ENCODE measurements around the gene MAP6D1.
"Not testable (repeated sequence)": the region's sequence is repeated elsewhere in the genome, so short reads cannot be mapped to it uniquely, and the experiment has no call there.

Gene MAP6D1

DNA sequence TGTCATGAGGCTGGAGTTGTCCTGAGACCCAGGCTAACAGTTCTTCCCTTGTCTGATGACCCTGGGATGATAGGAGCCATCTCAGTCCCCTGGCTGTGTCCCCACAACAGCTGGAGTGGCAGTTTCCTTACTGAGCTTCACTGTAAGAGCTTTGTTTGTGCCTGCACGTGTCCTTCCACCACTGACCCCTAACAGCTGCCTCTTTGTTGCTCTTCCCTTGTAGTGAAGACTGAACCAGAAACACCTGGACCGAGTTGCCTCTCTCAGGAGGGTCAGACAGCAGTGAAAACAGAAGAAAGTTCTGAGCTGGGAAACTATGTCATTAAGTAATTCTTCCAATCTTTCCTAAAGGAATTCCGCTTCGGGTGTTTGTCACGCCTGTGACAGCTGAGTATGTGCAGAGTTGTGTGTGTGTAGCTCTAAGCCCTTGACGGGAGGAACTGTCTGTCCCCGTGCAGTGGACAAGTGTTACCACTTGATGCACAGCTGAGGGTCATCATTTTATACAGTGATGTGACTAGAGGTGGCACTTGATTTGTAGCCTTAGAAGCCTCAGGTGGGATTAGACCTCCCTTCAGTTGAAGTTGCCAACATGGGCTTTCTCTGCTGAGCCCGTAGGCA is 25.0 kb downstream of the MAP6D1 start:
- no peak for ATAC-seq (ENCODE audit: low read depth)

DNA sequence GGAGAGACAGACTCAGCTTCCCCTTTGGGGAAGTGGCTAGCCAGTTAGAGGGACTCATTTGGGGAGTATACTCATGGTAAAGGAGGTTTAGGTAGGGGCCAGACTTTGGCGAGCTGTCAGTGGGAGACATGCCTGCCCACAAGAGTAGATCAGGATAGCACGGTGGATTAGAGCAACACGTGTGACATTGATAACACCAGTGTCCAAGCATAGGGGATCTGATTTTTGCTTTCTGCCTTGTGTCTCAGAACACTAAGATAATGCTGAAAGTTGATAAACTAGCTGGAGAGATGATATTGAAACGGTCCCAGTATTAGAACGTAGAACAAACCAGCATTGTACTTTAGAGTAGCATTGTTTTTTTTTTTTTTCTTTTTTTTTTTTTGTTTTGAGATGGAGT is 25.9 kb downstream of the MAP6D1 start:
- Mint-ChIP-seq H3K27me3 (no peaks in the 10 kb centered on the region), H3K27ac (no peak overlapping the region), H3K4me1 (no peaks in the 10 kb centered on the region), H3K9me3 (no peaks in the 10 kb centered on the region), H3K36me3 (peaks cover 34% of the 10 kb centered on the region), H3K4me3 (no peak overlapping the region)
- no peak for DNase-seq (ENCODE audit: low spot score in 2 of 2)
- no peak for ATAC-seq (ENCODE audit: low read depth)

More for the DNA sequence above, 25.0 kb downstream of the MAP6D1 start:
- Mint-ChIP-seq H3K4me1 (no peaks in the 10 kb centered on the region), H3K9me3 (no peaks in the 10 kb centered on the region), H3K27me3 (no peaks in the 10 kb centered on the region), H3K4me3 (no peak overlapping the region), H3K36me3 (peaks cover 37% of the 10 kb centered on the region), H3K27ac (no peak overlapping the region)
- no peak for DNase-seq (ENCODE audit: low spot score in 2 of 2)

DNA sequence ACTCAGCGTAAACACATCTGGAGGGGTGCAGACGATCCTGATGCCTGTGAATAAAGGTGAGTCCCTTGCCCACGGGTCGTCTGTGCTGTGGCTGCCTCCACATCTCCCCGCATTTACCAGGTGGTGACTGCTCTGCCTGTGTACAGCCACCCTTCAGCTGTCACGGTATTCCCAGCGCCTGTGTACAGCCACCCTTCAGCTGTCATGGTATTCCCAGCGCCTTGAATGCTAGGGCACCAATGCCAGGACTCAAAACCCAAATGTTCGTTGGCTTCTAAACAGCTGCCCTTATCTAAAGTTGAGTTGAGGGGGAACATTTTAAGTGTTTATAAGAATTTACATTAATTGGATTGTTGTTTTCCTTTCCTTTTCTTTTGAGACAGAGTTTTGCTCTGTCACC is 27.4 kb downstream of the MAP6D1 start:
- H3K9me3 Mint-ChIP-seq: no peaks in the 10 kb centered on the region
- H3K27ac Mint-ChIP-seq: no peak overlapping the region
- DNase-seq (ENCODE audit: low spot score in 2 of 2): no peak

DNA sequence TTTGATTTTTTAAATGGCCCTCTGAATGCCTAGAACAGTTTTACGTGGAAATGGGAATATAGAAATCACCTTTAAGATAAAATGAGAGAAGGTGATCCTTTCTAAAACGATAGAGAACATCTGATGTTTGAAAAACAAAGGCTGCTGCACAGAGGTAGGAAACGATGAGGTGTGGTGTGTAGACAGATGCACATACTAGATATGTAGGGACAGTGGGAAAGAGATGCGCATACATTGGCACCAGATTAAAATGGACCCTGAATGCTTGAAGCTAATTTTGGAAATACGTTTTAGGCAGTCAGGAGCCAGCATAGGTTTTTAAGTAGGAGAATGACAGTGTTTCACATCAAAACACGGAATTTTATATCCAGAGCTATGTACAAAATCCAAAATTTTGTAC is 29.0 kb downstream of the MAP6D1 start:
- H3K4me1 Mint-ChIP-seq: no peaks in the 10 kb centered on the region
- no peak for DNase-seq (ENCODE audit: low spot score in 2 of 2)
- no peak overlapping the region for H3K27ac Mint-ChIP-seq
- H3K4me3 Mint-ChIP-seq: no peak overlapping the region
- no peaks in the 10 kb centered on the region for H3K27me3 Mint-ChIP-seq
- H3K36me3 Mint-ChIP-seq: peaks cover 28% of the 10 kb centered on the region
- H3K9me3 Mint-ChIP-seq: no peaks in the 10 kb centered on the region
- ATAC-seq (ENCODE audit: low read depth): no peak

More for the DNA sequence above, 27.4 kb downstream of the MAP6D1 start:
- ATAC-seq (ENCODE audit: low read depth): no peak
- H3K4me1 Mint-ChIP-seq: no peaks in the 10 kb centered on the region
- H3K27me3 Mint-ChIP-seq: no peaks in the 10 kb centered on the region
- peaks cover 29% of the 10 kb centered on the region for H3K36me3 Mint-ChIP-seq
- no peak overlapping the region for H3K4me3 Mint-ChIP-seq

DNA sequence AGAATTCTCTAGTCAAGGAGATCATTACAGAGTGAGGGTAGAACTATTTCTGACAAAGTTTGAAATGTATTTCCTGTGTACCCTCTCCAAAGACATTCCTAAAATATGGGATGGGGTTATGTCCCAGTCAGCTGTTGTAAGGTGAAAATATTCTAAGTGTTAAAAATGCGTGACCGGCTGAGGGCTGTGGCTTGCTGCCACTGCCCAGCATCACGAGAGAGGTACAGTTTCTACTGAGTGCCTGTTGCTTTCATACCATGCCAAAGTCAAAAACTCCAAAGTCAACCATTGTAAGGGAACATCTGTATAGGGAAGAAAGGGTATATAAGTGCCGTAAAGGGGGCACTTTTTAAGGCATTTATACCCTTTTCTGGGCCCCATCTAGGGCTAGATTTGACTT is 30.9 kb downstream of the MAP6D1 start:
- Mint-ChIP-seq H3K9me3 (no peaks in the 10 kb centered on the region), H3K36me3 (peaks cover 36% of the 10 kb centered on the region), H3K4me3 (no peak overlapping the region), H3K27ac (no peak overlapping the region), H3K27me3 (no peaks in the 10 kb centered on the region), H3K4me1 (no peaks in the 10 kb centered on the region)
- DNase-seq (ENCODE audit: low spot score in 2 of 2): no peak
- no peak for ATAC-seq (ENCODE audit: low read depth)

DNA sequence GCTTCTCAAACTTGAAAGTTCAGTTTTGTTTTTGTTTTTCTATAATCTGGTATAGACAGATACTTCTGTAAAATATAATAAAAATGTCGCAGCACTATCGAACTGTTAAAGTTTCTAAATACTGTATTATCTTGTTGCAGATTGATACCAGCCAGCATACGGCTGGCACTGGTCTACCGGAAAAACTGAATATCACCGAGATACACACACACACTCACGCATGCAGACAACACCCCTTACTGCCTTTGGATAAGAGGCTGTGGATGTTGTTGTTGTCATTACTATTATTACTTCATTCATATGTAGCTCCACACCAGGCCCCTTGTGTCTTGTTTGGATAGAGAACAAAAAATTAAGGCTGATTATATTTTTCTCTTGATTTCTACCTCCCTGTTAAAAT is 32.4 kb downstream of the MAP6D1 start:
- H3K36me3 Mint-ChIP-seq: peaks cover 39% of the 10 kb centered on the region
- no peak overlapping the region for H3K4me3 Mint-ChIP-seq
- ATAC-seq (ENCODE audit: low read depth): no peak
- no peak overlapping the region for H3K27ac Mint-ChIP-seq
- no peaks in the 10 kb centered on the region for H3K9me3 Mint-ChIP-seq
- no peaks in the 10 kb centered on the region for H3K27me3 Mint-ChIP-seq
- no peaks in the 10 kb centered on the region for H3K4me1 Mint-ChIP-seq
- no peak for DNase-seq (ENCODE audit: low spot score in 2 of 2)

DNA sequence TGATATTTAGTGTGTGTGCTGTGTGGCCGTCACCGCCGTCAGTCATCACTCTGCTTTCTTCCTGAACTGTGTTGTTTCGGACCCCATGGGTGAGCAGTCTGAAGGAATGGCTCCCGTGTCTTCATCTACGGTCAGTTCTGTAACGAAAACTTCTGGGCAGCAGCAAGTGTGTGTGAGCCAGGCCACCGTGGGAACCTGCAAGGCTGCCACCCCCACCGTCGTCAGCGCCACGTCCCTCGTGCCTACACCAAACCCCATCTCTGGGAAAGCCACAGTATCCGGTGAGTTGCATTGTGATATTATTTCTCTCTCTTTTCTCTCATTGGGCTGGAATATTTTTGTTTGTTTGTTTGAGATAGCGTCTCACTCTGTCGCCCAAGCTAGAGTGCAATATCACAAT is 34.7 kb downstream of the MAP6D1 start:
- no peak overlapping the region for H3K27ac Mint-ChIP-seq
- no peaks in the 10 kb centered on the region for H3K9me3 Mint-ChIP-seq
- H3K4me3 Mint-ChIP-seq: no peak overlapping the region
- no peaks in the 10 kb centered on the region for H3K4me1 Mint-ChIP-seq
- DNase-seq (ENCODE audit: low spot score in 2 of 2) (no peak), ATAC-seq (ENCODE audit: low read depth) (no peak)
- peaks cover 47% of the 10 kb centered on the region for H3K36me3 Mint-ChIP-seq
- H3K27me3 Mint-ChIP-seq: no peaks in the 10 kb centered on the region

DNA sequence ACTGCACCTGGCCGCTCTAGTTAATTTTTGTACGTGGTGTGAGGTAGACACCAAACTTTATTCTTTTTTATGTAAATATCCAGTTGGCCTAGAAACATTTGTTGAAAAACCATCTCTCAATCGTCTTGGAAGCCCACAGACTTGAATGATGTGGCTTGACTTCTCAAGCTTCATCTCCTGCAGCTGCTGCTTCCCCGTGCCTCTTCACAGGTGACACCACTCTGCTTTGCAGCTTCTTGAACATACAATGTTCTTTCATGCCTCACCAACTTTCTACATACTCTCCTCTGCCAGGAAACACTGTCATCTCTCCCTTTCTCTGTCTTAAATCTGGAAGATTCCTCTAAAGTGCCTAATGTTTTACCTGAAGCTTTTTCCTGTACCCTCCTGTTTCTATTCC is 35.6 kb downstream of the MAP6D1 start:
- Mint-ChIP-seq H3K27me3 (no peaks in the 10 kb centered on the region), H3K9me3 (no peaks in the 10 kb centered on the region), H3K4me3 (no peak overlapping the region), H3K27ac (no peak overlapping the region), H3K36me3 (peaks cover 47% of the 10 kb centered on the region), H3K4me1 (no peaks in the 10 kb centered on the region)
- ATAC-seq (ENCODE audit: low read depth) (no peak), DNase-seq (ENCODE audit: low spot score in 2 of 2) (no peak)

DNA sequence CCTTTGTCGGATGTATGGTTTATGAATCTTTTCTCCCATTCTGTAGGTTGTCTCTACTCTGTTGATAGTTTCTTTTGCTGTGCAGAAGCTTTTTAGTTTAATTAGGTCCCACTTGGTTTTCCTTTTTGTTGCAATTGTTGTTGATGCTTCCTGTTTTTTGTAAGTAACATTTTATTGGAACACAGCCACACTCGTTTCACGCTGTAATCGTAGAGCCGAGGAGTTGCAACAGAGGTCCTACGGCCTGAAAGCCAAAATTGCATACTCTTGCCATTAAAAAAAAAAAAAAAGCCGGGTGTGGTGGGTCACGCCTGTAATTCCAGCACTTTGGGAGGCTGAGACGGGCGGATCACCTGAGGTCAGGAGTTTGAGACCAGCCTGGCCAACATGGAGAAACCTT is 40.9 kb downstream of the MAP6D1 start:
- peaks cover 43% of the 10 kb centered on the region for H3K36me3 Mint-ChIP-seq
- not testable (repeated sequence) for H3K4me3 Mint-ChIP-seq; H3K4me1 Mint-ChIP-seq; H3K27ac Mint-ChIP-seq; DNase-seq (ENCODE audit: low spot score in 2 of 2); ATAC-seq (ENCODE audit: low read depth); H3K9me3 Mint-ChIP-seq; H3K27me3 Mint-ChIP-seq

DNA sequence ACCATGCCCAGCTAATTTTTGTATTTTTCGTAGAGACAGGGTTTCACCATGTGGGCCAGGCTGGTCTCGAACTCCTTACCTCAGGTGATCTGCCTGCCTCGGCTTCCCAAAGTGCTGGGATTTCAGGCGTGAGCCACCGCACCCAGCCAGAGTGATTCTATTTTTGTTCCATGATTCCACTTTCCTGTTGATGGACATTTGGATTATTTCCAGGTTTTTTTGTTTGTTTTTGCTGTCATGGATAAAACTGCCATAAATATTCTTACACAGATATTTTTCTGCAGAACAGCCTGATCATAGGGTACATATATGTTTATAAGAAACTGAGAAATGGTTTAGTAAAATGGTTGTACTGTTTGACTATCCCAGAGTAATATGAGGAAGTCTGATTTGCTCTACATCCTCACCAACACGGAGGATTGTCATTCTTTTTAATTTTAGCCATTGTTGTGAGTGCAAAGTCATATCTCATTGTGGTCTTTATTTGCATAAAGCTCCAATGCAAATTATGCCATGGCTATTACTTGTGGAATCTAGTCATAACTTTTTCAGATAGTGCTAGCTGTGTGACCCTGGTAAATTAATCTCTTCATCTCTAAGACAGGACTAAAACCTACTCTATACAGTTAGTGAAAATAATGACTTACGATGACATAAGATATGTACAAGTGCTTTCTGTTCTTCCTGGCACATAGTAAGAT is 42.7 kb downstream of the MAP6D1 start:
- peaks cover 36% of the 10 kb centered on the region for H3K36me3 Mint-ChIP-seq
- H3K4me1 Mint-ChIP-seq: no peaks in the 10 kb centered on the region
- no peaks in the 10 kb centered on the region for H3K27me3 Mint-ChIP-seq
- ATAC-seq (ENCODE audit: low read depth): no peak
- H3K9me3 Mint-ChIP-seq: no peaks in the 10 kb centered on the region
- H3K4me3 Mint-ChIP-seq: no peak overlapping the region
- H3K27ac Mint-ChIP-seq: no peak overlapping the region
- no peak for DNase-seq (ENCODE audit: low spot score in 2 of 2)

DNA sequence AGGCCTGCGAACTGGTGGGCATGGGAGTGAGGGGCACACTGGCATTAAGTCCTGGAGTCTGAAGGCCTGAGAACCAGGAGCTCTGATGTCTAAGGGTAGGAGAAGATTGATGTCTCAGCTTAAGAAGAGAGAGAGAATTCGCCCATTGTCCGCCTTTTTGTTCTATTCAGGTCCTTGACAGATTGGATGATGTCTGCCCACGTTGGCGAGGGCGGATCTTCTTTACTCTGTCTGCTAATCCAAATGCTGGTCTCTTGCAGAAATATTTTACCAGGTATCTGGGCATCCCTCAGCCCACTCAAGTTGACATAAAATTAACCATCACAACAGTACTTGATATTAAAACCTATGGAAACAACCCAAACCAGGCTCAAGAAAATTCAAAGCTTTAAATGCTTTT is 44.1 kb downstream of the MAP6D1 start:
- no peaks in the 10 kb centered on the region for H3K4me1 Mint-ChIP-seq
- no peaks in the 10 kb centered on the region for H3K9me3 Mint-ChIP-seq
- DNase-seq (ENCODE audit: low spot score in 2 of 2) (no peak), ATAC-seq (ENCODE audit: low read depth) (no peak)
- H3K27me3 Mint-ChIP-seq: no peaks in the 10 kb centered on the region
- peaks cover 30% of the 10 kb centered on the region for H3K36me3 Mint-ChIP-seq
- no peak overlapping the region for H3K27ac Mint-ChIP-seq
- H3K4me3 Mint-ChIP-seq: no peak overlapping the region

DNA sequence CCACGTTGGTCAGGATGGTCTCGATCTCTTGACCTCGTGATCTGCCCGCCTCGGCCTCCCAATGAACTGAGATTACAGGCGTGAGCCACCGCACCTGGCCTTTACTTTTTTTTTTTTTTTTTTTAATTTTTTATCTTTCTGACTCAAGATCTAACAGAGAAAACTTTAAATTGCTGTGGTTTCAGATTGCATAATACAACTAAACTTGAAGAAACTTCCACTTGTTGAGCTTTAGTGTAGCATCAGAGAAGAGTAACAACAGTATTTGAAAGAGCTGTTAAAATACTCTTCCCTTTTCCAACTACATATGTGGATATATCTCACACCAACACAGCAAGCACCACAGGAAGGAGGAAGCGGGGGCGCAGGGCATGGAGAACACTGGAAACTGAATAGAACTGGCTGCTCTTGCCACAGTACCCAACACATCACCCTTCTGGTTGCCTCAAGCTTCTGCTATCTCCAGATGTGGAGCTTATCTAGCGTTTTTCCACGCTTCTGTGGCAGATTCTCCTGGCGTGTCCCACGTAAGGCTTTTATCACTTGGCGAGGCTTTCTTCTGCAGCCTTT is 45.4 kb downstream of the MAP6D1 start:
- Mint-ChIP-seq H3K4me3 (no peak overlapping the region), H3K9me3 (no peaks in the 10 kb centered on the region), H3K4me1 (no peaks in the 10 kb centered on the region), H3K27me3 (no peaks in the 10 kb centered on the region), H3K36me3 (peaks cover 30% of the 10 kb centered on the region), H3K27ac (no peak overlapping the region)
- ATAC-seq (ENCODE audit: low read depth) (no peak), DNase-seq (ENCODE audit: low spot score in 2 of 2) (no peak)

DNA sequence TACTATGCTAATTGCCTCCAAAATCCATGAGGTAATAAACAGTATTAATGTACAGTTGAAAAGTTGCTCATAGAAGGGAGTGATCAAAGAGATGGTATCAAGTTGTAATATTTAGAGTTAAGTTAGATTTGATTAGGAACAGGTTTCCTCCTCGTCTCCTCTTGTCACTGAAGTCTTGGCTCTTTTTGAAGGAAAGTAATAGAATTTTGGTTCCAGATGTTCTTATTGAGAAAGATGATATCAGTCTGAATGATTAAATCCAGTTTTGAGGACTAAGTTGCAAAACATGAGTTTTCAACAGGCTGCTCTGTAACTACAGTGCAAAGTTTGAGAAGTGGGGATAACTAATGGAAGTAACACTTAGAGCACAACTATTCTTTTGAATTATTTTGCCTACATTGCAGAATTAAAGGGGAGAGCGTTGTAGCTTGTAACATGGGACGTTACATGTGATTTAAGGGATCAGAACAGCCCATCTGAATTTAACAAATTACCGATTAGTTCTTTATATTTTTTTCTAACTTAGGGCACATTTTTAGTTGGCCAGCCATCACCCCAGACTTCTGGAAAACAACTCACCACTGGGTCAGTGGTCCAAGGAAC is 48.3 kb downstream of the MAP6D1 start:
- no peak for ATAC-seq (ENCODE audit: low read depth)
- Mint-ChIP-seq H3K4me1 (peaks cover 3% of the 10 kb centered on the region), H3K9me3 (no peaks in the 10 kb centered on the region), H3K27ac (no peak overlapping the region), H3K36me3 (peaks cover 40% of the 10 kb centered on the region), H3K27me3 (no peaks in the 10 kb centered on the region), H3K4me3 (no peak overlapping the region)
- DNase-seq (ENCODE audit: low spot score in 2 of 2): no peak

DNA sequence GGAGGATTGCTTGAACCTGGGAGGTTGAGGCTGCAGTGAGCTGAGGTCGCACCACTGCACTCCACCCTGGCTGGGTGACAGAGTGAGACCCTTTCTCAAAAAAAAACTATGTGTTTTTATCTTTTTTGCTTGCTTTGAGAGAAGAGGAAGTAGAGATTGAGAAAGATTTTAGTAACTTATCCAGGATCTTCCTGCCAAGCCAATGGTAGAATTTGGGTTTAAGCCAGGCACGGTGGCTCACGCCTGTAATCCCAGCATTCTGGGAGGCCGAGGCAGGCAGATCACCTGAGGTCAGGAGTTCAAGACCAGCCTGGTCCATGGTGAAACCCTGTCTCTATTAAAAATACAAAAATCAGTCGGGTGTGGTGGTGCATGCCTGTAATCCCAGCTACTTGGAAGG is 48.9 kb downstream of the MAP6D1 start:
- H3K4me1 Mint-ChIP-seq; H3K27ac Mint-ChIP-seq; H3K4me3 Mint-ChIP-seq; DNase-seq (ENCODE audit: low spot score in 2 of 2); ATAC-seq (ENCODE audit: low read depth); H3K9me3 Mint-ChIP-seq; H3K27me3 Mint-ChIP-seq: not testable (repeated sequence)
- peaks cover 38% of the 10 kb centered on the region for H3K36me3 Mint-ChIP-seq
